HG03280 (cell line): ENCODE measurements around the gene HERC2.

Source experiments
- ATAC-seq: cut with Tn5 transposase; IDR thresholded peaks from one replicate; pipeline ENCODE4 v1.9.1; 2021; ENCODE audit warnings: mild to moderate bottlenecking, moderate library complexity; ENCODE audit not compliant: unreplicated experiment

Gene HERC2

DNA sequence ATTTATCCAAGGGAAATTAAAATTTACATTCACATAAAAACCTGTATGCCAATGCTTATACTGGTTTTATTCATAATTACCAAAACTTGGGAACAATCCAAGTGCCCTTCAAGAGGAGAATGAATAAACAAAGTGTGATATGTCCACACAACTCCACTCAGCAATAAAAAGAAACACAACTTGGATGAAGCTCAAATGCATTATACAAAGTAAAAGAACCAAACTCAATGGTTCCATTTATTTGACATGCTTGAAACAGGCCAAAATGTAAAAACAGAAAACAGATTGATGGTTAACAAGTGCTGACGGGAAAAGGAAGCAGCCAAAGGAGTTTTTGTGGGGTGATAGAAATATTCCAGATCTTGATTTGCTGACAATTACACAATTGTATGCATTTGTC, 246.4 kb downstream of the HERC2 start:
- ATAC-seq = no peak

DNA sequence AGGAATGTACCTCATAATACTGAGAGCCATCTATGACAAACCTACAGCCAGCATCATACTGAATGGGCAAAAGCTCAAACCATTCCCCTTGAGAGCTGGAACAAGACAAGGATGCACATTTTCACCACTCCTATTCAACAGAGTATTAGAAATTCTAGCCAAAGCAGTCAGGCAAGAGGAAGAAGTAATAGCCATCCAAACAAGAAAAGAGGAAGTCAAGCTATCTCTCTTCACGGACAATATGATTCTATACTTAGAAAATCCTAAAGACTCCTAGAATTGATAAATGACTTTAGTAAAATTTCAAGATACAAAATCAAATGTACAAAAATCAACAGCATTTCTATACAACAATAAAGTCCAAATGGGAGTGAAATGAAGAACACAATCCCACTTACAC, 253.0 kb downstream of the HERC2 start:
- no peak for ATAC-seq

DNA sequence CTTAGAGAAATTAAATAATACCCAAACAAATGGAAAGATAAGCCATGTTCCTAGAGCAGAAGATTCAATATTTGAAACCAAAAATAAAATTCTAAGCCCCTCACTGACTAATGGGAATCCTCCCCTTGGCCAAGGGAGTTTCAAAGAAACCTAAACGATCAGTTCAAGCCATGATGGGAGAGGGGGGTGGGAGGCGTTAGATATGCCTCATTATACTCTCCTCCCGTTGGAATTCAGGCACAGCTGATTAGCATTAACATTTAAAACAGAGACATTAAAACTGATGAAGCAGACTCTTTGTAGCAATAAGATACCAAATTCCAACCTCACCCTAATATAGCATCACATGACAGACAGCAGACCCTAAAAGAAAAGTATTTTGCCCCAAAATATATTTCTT, 255.7 kb downstream of the HERC2 start:
- ATAC-seq = no peak
